Testis (tissue), 2 donors: ENCODE data around the gene SND1.
"Not testable (repeated sequence)": the region's sequence is repeated elsewhere in the genome, so short reads cannot be mapped to it uniquely, and the experiment has no call there.

Source experiments
- POLR2A ChIP-seq: fragments of 450-650 bp; IDR thresholded peaks from one replicate; pipeline ENCODE4 v1.6.1; 2017; ENCODE audit warnings: antibody characterized with exemption, mild to moderate bottlenecking, moderate library complexity
- TF ChIP-seq, protein P1 (sequence below), 3 experiments: fragments of 450-650 bp in 2 of 3; fragments of 200-600 bp in 1 of 3; sonication (generic) in 1 of 3; IDR thresholded peaks; one replicate each; pipeline ENCODE4 v1.5.1; 2016 to 2019; ENCODE audit warnings: antibody characterized with exemption in 3 of 3, mild to moderate bottlenecking in 2 of 3, moderate library complexity in 1 of 3

DNA sequence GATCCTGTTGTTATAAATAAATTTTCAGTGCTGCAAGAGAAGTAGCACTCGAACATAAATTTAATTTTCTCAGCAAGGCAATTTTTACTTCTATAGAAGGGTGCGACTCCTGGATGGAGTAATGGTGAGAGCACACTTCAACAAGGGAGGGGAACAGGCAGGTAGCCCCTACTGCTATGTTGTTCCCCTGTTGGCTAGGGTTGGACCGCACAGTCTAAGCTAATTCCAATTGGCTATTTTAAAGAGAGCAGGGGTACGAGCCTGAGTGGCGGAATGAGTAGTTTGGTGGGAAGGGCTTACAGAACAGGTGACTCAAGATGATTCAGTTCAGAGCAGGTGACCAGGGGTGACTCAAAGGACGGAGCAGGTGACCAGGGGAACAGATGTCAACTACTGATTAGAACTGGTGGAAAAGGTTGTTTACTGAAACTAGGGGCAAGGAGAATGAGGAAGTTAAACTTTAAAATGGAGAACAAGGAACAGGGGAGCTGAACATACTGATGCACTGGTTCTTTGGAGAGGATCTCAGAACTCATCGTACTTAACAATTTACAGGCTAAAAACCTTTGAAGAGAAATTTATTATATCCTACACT, 185.9 kb downstream of the SND1 start:
- not testable (repeated sequence) for TF ChIP-seq POLR2A
- TF ChIP-seq, protein P1, sequence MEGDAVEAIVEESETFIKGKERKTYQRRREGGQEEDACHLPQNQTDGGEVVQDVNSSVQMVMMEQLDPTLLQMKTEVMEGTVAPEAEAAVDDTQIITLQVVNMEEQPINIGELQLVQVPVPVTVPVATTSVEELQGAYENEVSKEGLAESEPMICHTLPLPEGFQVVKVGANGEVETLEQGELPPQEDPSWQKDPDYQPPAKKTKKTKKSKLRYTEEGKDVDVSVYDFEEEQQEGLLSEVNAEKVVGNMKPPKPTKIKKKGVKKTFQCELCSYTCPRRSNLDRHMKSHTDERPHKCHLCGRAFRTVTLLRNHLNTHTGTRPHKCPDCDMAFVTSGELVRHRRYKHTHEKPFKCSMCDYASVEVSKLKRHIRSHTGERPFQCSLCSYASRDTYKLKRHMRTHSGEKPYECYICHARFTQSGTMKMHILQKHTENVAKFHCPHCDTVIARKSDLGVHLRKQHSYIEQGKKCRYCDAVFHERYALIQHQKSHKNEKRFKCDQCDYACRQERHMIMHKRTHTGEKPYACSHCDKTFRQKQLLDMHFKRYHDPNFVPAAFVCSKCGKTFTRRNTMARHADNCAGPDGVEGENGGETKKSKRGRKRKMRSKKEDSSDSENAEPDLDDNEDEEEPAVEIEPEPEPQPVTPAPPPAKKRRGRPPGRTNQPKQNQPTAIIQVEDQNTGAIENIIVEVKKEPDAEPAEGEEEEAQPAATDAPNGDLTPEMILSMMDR (IDR thresholded peaks at IDR 0.05): not testable (repeated sequence)
